NOMO-1 treated with dmso at 0.1 percent for 144 hours (cell line): ENCODE data around the gene MXRA8.

Source experiments
- DNase-seq: peaks from one replicate; lab custom pipeline; 2025; ENCODE audit not compliant: unreplicated experiment; lab: John Stamatoyannopoulos, UW

MXRA8 gene

GRCh38 chr1:1309251-1310108 is 48.9 kb downstream of the MXRA8 start:
- no peak for DNase-seq

- no peak for DNase-seq
These were observed 49.6 kb downstream of the MXRA8 start for GRCh38 chr1:1308756-1309250.

DNA sequence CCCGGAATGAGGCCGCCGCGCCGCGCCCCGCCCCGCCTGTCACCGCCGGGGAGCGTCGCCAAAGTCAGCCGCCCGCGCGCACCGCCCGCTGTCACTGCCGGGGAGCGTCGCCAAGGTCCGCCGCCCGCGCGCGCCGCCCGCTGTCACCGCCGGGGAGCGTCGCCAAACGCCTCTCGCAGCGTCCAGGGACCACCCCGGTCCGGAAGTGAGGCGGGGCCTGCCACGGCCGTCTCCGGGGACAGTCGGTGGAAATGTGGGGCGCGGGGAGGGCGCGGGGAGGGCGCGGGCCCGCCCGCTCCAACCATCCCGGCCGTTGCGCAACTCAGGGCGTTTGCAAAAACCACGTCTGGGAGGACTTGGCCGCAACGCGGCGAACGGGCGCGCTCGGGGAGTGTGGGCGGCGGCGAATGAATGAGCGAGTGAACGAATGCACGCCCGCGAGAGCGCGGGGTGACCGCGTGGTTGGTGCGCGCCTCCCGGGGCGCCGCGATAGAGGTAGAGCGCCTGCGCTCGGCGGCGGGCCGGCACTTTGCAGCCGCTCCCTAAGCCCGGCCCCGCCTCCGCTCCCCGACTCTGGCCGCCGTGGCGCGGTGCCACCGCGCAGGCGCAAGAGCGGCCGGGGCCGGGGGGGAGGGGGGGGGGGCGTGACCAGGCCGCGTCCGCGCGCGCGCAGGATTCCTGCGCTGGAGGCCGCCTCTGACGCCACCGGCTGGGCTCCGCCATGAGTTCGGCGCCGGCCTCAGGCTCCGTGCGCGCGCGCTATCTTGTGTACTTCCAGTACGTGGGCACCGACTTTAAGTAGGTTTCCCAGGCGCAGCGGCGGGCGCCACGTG is 50.2 kb downstream of the MXRA8 start, which contains the start of the genes ACAP3 and PUSL1:
TSS of gene ACAP3 (minus strand) at position 8 of the 833 bp plus-strand sequence. CDS start 115 bp downstream, outside the sequence.
TSS of gene PUSL1 (plus strand) at position 675 of the 833 bp plus-strand sequence. CDS start at position 722, 47 bp downstream.
- DNase-seq = peak; percentile 95

DNA sequence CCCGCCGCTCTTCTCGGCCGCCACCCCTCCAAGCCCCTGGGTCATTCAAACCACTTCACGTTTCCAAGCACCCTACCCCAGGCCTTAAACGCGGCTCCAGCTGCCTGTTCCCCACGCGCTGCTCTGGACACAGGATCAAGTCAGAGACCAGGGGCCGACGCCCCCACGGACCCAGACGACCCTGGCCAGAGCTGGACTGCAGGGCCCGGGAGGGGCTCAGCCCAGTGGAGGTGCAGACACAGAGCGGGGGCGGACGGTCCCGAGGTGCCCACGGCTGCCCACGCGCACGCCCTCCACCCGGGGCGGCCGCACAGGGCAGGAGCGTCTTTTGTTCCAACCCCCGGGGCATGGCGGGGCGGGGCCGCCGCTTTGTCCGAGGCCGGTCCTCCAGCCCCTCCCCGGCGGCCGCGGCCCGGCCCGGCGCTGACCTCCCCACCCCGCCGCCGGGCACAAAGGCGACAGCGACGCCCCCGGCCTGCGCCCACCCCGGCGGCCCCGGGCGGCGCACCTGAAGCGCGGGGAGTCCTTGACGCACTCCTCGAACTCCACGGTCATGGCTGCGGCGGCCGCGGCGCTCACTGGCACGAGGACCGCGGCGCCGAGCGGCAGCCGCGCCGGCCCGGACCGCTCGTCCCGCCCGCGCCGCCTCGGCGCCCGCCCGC is 51.0 kb downstream of the MXRA8 start:
- DNase-seq = no peak

DNA sequence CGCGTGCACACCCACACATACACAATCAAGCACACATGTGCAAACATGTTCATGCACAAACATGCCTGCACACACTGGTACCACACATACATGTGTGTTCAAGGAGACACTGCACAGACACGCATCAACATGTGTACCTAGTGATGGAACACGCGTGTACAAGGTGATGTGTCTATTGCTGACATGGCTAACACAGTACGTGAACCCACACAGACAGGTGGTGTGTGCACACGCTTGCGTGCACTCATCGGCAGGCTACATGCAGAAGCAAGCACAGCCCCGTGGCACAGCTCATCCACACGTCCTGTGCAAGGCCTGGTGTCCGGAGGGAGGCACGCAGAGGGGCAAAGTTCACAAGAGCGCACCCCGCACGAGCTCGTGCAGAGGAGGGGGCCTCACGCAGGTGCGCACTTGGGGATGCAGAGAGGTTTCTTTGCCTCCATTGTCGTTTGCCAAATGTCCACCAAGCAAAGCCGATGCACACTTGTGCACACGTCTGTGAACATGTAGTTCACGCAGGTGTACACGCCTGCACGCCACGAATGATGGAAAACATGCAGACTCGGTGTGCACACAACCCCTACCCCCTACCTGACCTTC is 51.6 kb downstream of the MXRA8 start:
- no peak for DNase-seq

DNA sequence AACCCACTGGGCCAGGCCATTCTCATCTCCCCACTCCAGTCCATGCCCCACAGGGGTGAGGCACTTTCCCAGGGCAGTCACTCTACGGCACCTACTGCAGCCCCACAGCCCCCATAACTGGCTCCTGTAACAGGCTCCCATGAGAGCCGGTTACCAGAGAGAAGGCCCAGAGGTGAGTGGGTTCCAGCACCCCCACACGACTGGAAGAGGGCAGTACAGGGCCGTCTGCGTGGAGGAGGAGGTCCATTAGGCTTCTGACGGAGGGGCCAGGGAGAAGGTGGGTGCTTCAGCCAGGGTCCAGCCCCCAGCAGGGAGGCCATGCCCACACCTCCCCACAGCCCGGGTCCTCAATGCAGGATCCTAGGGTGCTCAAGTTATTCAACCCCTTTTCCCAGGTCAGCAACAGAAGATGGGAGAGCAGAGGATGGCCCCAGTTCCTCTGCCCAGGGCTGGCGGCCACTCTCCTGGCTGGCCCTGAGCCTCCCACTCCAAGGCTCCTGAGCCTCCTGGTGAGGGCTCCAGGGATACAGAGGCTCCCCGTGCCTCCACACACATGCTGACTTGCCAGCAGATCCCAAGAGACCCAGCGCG is 52.2 kb downstream of the MXRA8 start:
- DNase-seq = no peak

DNA sequence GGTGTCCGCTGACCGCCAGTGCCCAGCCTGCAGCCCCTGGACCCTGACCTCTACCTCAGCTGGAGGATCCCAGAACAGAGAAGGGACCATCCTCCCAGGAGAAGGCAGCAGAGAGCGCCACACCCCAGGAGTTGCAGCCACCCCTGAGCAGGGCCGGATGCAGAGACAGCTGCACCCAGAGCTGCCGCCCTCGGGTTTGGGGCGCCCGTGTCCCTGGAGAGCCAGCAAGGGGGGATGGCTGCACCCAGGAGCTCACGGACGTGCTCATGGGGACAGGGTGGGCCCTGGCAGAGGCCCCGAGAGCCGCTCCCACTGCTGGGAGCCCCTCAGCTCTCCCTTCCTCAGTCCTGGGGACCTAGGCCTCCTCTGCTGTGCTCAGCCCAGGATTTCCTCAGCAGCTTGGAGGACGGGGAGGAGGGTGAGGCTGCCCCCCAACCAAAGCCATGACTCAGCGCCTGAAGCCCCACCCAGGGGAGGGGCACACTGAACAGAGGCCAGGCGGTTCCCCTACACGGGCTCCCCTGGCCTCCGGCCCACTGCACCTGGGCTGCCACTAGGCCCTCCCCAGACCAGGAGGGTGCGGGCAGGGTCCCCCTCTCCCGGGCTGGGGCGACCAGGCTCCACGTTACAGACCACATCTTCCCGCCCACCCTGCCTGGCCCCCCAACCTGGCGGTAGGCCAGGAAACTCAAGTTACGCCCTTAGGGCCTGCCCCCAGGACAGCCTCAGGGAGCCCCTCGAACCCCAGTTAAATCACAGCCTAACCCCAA is 52.9 kb downstream of the MXRA8 start:
- DNase-seq = peak; percentile 70

DNA sequence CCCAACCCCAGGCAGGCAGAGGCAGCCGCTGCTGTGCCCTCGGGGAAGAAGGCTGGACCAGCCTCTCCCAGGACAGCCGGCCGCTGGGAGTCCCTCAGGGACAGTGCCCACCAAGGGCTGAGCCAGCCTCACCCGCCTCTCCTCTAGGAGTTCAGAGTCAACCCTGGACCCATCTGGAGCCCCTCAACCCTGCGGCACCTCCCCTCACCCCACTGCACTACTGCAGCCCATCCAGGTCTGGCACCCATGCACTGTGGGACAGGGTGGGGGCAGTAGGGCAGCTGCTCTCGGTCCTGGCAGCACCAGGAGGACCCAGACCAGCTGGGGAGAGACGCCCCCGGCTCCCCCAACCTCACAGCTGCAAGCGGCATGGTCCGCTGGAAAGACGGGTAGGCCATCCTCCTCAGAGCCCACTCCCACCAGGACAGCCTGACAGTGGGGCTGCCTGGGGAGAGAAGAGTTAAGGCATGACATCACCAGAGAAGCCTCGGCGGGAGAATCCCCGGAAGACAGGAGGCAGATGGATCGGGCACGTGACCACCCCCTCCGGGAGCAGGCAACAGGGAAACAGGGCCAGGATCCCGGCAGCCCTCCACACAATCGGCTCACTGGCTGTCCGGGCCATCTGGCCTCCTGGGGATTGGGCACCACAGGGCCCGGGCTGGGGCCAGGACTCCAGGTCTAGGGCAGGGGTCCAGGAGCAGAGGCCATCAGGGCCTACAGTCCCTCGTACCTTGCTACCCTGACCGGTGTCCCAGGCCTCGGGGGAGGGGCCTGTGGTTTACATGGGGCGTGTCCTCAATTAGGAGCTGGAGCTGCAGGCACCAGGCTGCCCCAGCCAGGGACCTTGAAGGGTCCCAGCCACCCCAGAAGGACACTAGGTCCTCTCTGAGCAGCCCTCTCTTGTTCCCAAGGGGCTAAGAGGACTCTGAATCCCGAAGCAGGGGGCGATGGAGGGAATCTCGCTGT is 53.7 kb downstream of the MXRA8 start:
- no peak for DNase-seq

DNA sequence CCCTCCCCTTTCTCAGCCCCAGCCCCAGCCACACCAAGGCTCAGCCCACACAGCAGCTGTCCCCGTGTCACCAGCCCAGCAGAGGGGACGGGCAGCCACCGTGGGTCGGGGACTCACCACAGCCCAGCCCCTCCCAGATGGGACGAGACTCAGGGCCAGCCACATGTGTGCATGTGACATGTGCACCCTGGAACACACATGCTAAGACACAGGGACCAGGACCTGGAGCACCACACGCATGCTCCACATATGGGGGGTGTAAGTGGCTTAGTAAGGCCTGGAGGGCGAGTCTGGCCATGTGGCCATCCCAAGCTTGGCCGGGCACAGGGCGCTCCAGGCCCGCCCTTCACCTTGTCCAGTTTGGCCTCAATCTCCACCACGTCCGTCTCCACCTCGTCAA is 54.6 kb downstream of the MXRA8 start:
- DNase-seq = no peak

DNA sequence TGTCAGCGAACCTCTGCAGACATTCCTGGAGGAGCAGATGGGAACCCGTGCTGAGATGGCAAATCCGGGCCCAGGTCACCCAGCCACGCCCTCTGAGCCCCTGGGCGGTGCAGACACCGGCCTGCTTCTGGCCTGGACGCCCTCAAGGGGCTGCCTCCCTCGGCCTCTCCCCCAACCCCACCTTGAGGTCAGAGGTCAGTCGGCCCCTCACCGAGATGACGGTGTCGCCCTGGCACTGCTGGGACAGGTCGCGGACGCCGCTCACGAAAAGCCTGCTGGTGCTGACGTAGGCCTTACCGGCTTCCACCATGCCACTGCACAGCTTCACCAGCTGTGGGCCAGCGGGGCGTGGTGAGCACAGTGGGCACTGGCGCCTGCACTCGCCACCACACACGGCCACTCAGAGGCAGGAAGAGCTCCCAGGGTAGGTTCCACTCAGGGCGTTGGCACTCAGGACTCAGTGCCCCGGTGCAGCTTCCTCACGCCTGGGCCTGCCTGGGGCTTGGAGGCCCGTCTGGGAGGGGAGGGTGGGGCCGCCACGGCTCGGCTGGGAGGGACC is 55.3 kb downstream of the MXRA8 start:
- DNase-seq = no peak
